ENCODE results near the gene CSTB. TPM values are rescaled to one million over a fixed set of nuclear protein-coding genes. Genes with fewer than 3 reads are reported as not detected.

The CSTB gene
- total RNA-seq, 1 donor from 2014 or later: 45.4 TPM

- H3K27me3 Mint-ChIP-seq: no peaks in the 10 kb centered on the region
- no peaks in the 10 kb centered on the region for H3K36me3 Mint-ChIP-seq
- H3K27ac Mint-ChIP-seq: no peak overlapping the region
- peaks cover 5% of the 10 kb centered on the region for H3K9me3 Mint-ChIP-seq
- no peak overlapping the region for H3K4me3 Mint-ChIP-seq
- no peak for TF ChIP-seq CTCF (conservative IDR thresholded peaks at IDR 0.05)
- DNase-seq (ENCODE audit: extremely low spot score, unreplicated experiment): no peak
- peaks cover 2% of the 10 kb centered on the region for H3K4me1 Mint-ChIP-seq (ENCODE audit: unreplicated experiment)
Observed at GRCh38 chr21:43819511-43820405, 43.6 kb upstream of the CSTB start.

- Mint-ChIP-seq H3K36me3 (no peaks in the 10 kb centered on the region), H3K4me1 (ENCODE audit: unreplicated experiment) (peaks cover 5% of the 10 kb centered on the region), H3K27me3 (no peaks in the 10 kb centered on the region), H3K9me3 (peaks cover 5% of the 10 kb centered on the region), H3K4me3 (no peak overlapping the region), H3K27ac (no peak overlapping the region)
- no peak for DNase-seq (ENCODE audit: extremely low spot score, unreplicated experiment)
- TF ChIP-seq CTCF (conservative IDR thresholded peaks at IDR 0.05): no peak
Observed at GRCh38 chr21:43818685-43819084, 42.6 kb upstream of the CSTB start.

GRCh38 chr21:43817157-43818086 is 41.3 kb upstream of the CSTB start:
- Mint-ChIP-seq H3K27ac (no peak overlapping the region), H3K4me3 (no peak overlapping the region), H3K9me3 (peaks cover 5% of the 10 kb centered on the region), H3K27me3 (no peaks in the 10 kb centered on the region), H3K4me1 (ENCODE audit: unreplicated experiment) (peaks cover 8% of the 10 kb centered on the region), H3K36me3 (no peaks in the 10 kb centered on the region)
- DNase-seq (ENCODE audit: extremely low spot score, unreplicated experiment): no peak
- no peak for TF ChIP-seq CTCF (conservative IDR thresholded peaks at IDR 0.05)

- H3K4me3 Mint-ChIP-seq: no peak overlapping the region
- no peaks in the 10 kb centered on the region for H3K36me3 Mint-ChIP-seq
- H3K27ac Mint-ChIP-seq: no peak overlapping the region
- peaks cover 5% of the 10 kb centered on the region for H3K9me3 Mint-ChIP-seq
- no peak for TF ChIP-seq CTCF (conservative IDR thresholded peaks at IDR 0.05)
- peaks cover 8% of the 10 kb centered on the region for H3K4me1 Mint-ChIP-seq (ENCODE audit: unreplicated experiment)
- no peak for DNase-seq (ENCODE audit: extremely low spot score, unreplicated experiment)
- no peaks in the 10 kb centered on the region for H3K27me3 Mint-ChIP-seq
Observed at GRCh38 chr21:43816611-43817071, 40.5 kb upstream of the CSTB start.

GRCh38 chr21:43815991-43816390 is 39.9 kb upstream of the CSTB start:
- Mint-ChIP-seq H3K4me1 (ENCODE audit: unreplicated experiment) (peaks cover 8% of the 10 kb centered on the region), H3K36me3 (no peaks in the 10 kb centered on the region), H3K9me3 (peaks cover 5% of the 10 kb centered on the region), H3K4me3 (no peak overlapping the region), H3K27ac (no peak overlapping the region), H3K27me3 (no peaks in the 10 kb centered on the region)
- no peak for DNase-seq (ENCODE audit: extremely low spot score, unreplicated experiment)
- TF ChIP-seq CTCF (conservative IDR thresholded peaks at IDR 0.05): no peak
